ENCODE data around the gene PCBD1.

The PCBD1 gene

GRCh38 chr10:70917635-70918034 is 29.3 kb upstream of the PCBD1 start:
- DNase-seq (ENCODE audit: low read depth in 3 of 3, low spot score in 1 of 3), result no peak

GRCh38 chr10:70917226-70917625 is 28.9 kb upstream of the PCBD1 start:
- DNase-seq (ENCODE audit: low read depth in 3 of 3, low spot score in 1 of 3), result no peak

GRCh38 chr10:70916241-70916640 is 27.9 kb upstream of the PCBD1 start:
- no peak for DNase-seq (ENCODE audit: low read depth in 3 of 3, low spot score in 1 of 3)

GRCh38 chr10:70915806-70916205 is 27.4 kb upstream of the PCBD1 start:
- DNase-seq (ENCODE audit: low read depth in 3 of 3, low spot score in 1 of 3), result no peak

DNA sequence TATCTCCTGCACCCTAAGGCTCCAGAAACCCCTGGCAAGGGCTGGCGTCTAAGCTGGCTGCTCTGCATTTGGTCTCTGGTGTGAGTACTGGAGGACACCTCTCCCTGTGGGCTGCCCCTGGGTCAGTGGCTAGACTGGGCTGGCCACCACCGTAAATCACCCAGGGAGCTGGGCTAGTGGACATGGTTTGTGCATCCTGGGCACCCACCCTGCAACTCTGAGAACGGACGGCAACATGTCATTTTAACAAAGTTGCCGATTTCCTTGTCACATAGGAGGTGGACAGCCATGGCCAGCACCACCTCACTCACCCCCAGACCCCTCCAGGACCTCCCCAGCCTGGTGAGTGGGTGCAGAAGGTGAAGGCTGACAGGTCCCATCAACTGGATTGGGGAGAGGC is 26.8 kb upstream of the PCBD1 start:
- no peak for DNase-seq (ENCODE audit: low read depth in 3 of 3, low spot score in 1 of 3)

DNA sequence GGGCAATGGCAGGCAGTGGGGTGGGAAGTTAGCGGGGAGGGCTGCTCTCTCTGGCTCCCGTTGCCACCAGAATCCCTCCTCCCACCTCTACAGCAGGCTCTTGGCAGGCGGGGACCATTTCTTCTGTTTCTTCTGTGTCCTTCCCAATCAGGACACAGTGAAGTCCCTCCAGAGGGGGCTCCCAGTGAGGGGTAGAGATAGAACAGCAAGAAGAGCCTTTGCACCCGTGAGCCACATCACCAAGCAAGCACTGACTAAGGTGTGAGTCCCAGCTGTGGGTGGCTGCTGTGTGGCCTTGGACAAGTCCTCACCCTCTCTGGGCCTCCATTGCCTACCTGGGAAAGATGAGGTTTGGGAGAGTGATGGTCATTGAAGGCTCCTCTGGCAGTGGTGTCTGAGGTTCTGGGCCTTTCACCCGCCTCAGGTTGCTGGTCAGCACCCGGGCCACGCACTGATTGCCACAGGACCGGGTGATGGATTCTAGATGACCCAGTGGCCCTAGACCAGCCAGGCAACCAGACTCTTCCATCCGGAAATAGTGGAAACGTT is 26.0 kb upstream of the PCBD1 start:
- no peak for DNase-seq (ENCODE audit: low read depth in 3 of 3, low spot score in 1 of 3)

DNA sequence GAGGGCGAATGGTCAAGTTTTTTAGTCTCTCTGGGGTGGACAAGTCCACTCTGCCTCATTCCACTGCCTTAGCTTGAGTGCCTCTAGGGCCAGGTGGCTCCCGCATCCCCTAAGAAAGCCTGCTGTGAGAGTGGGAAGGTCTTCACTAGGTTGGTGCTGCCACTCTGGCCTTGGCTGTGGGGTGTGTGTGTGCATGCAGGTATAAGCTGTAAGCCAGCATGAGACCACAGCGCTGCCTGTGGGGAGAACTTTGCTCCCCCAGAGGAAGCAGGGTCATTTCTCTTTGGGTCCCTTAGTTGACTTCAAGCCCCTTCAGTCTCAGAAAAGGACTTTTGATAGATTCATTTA is 25.5 kb upstream of the PCBD1 start:
- DNase-seq (ENCODE audit: low read depth in 3 of 3, low spot score in 1 of 3), result no peak

GRCh38 chr10:70913191-70913892 is 25.0 kb upstream of the PCBD1 start:
- DNase-seq (ENCODE audit: low read depth in 3 of 3, low spot score in 1 of 3), result no peak

- DNase-seq (ENCODE audit: low read depth in 3 of 3, low spot score in 1 of 3), result no peak
Measured at GRCh38 chr10:70912556-70912955, 24.2 kb upstream of the PCBD1 start.

DNA sequence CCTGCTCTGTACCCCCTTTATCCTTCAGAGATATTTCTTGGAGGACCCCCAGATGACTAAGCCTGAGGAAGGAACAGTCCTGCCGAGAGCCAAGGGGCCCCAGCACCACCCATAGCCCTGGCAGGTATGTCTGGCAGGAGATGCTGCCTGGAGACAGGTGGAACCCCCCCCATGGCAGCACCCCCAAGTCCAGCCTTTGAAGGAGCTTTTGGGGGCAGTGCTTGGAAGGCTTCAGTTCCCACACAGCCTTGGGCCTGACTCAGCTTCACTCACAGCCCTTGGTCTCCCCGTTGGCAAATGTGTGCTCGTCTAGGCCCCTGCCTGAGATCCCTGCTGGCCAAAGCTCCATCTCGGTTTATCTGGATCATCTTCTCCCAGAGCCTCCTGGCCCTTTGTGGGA is 23.0 kb upstream of the PCBD1 start:
- no peak for DNase-seq (ENCODE audit: low read depth in 3 of 3, low spot score in 1 of 3)

GRCh38 chr10:70910486-70911341 is 22.3 kb upstream of the PCBD1 start:
- no peak for DNase-seq (ENCODE audit: low read depth in 3 of 3, low spot score in 1 of 3)

GRCh38 chr10:70909326-70909935 is 21.1 kb upstream of the PCBD1 start:
- no peak for DNase-seq (ENCODE audit: low read depth in 3 of 3, low spot score in 1 of 3)

DNA sequence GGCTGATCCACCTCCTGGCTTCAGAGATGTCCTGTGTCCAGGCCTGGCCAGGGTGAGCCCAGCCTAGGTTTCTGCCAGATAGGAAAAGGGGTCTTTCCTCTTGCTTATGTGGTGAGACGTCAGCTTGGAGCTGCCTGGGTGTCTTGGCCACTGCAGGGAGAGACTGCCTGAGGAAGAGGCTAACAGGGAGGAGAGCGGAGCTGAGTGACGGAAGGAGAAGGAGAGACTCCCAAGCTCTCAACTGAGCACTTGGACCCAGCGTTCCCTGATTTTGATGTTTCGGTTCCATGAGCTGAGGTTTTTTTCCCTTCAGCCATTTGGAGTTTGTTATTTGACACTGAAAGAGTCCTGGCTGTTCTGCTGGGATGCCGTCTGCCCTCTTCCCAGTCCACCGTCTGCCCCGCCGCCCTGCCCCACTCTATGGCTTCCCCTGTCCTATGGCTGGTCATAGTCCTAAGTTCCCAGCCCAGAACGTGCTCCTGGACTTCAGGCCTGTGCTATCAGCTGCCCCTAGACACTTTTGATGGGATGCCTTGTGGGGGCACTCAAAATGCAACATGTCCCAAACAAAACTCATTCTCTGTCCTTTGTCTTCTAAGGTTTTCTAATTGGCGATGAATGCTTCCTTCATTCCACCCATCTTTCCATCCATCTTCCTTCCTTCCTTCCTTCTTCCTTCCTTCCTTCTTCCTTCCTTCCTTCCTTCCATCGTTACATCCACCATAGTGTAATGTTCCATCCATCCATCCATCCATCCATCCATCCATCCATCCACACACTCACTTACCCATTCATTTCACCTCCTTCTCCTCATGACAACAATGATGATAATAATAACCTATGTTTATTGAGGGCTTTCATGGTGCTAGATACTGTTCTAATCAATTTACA is 20.3 kb upstream of the PCBD1 start:
- DNase-seq (ENCODE audit: low read depth in 3 of 3, low spot score in 1 of 3), result no peak

GRCh38 chr10:70907637-70908405 is 19.5 kb upstream of the PCBD1 start:
- no peak for DNase-seq (ENCODE audit: low read depth in 3 of 3, low spot score in 1 of 3)

- no peak for DNase-seq (ENCODE audit: low read depth in 3 of 3, low spot score in 1 of 3)
Measured at GRCh38 chr10:70906953-70907636, 18.7 kb upstream of the PCBD1 start.

DNA sequence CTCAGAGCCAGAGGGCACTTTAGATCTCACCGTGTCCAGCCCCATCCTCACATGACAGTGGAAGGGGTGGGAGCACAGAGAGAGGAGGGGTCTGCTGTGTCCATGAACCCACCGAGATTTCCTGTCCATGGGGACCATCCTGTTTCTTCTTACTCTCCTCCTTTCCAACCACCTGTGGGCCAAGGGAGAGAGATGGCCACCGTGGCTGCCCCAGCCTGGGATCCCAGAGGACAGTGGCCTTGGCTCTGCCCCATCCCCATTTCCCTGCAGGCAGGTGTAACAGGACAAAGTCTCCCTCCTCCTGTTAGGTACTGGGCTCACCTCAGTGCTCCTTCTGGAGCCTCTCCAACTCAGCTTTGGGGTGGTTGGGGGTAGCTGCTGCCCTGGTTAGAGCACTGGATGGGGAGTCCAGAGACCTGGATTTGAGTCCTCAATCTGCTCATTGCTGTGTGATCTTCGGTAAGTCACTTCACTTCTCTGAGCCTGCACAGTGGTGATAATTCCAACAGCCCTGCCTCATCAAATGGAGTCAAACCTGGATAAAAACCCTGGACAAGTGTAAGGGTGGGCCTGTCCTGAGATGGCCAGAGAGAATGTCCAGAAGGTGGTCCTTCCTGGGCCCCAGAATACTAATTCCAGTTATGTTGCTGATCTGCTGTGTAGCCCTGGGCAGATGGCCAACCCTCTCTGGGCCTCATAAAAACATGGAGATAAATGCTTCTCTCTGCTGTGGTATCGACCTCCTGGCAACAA is 17.8 kb upstream of the PCBD1 start:
- no peak for DNase-seq (ENCODE audit: low read depth in 3 of 3, low spot score in 1 of 3)

GRCh38 chr10:70905071-70906021 is 17.0 kb upstream of the PCBD1 start:
- no peak for DNase-seq (ENCODE audit: low read depth in 3 of 3, low spot score in 1 of 3)
